ENCODE measurements around the gene NFS1.

DNA sequence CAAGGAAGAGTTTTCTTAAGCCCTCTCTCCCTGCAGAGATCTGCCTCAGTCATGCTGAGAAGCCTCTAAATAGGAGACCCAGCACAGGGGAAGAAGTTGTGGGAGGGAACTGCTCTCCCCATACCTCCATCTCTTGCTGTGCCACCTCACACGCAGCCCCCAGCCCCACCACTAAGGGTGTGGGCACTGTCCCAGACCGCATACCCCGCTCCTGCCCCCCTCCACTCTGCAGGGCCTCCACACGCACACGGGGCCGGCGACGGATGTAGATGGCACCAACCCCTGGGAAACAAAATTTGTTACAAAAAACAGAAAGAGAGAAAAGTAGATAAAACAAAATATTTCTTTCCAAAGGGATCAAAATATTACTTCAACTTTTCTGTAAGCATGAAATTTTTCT is 24.2 kb downstream of the NFS1 start:
- TF ChIP-seq, protein P1, sequence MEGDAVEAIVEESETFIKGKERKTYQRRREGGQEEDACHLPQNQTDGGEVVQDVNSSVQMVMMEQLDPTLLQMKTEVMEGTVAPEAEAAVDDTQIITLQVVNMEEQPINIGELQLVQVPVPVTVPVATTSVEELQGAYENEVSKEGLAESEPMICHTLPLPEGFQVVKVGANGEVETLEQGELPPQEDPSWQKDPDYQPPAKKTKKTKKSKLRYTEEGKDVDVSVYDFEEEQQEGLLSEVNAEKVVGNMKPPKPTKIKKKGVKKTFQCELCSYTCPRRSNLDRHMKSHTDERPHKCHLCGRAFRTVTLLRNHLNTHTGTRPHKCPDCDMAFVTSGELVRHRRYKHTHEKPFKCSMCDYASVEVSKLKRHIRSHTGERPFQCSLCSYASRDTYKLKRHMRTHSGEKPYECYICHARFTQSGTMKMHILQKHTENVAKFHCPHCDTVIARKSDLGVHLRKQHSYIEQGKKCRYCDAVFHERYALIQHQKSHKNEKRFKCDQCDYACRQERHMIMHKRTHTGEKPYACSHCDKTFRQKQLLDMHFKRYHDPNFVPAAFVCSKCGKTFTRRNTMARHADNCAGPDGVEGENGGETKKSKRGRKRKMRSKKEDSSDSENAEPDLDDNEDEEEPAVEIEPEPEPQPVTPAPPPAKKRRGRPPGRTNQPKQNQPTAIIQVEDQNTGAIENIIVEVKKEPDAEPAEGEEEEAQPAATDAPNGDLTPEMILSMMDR (IDR thresholded peaks at IDR 0.05), result no peak
- TF ChIP-seq ZFP36 (IDR thresholded peaks at IDR 0.05; ENCODE audit: borderline replicate concordance, partially characterized antibody) (no peak), CEBPB (IDR thresholded peaks at IDR 0.05) (no peak), HDAC2 (IDR thresholded peaks at IDR 0.05) (no peak), SMC3 (IDR thresholded peaks at IDR 0.05) (no peak), POLR2A (IDR thresholded peaks at IDR 0.05; ENCODE audit: low read length) (no peak)
